Left kidney (tissue), 8 donors: ENCODE data around the gene PRDM16. TPM values are rescaled to one million over a fixed set of nuclear protein-coding genes. Genes with fewer than 3 reads are reported as not detected.

ENCODE experiments used
- DNase-seq: peaks from one replicate; pipeline ENCODE4 v3.0.0-alpha.2; 2013
- long read RNA-seq, 8 donors: transcript quantifications; one replicate each; lab custom pipeline, GENCODE V29; 2026
- polyA plus RNA-seq: library from polyadenylated mRNA; unstranded; fragments of 120-200 nt; gene quantifications from one replicate; pipeline ENCODE4 v1.2.1, GENCODE V29; 2013; ENCODE audit not compliant: insufficient read length

PRDM16 gene
- polyA plus RNA-seq: 7.3 TPM
- long read RNA-seq, donor 1, partial matches to known transcripts: 0 of 2 reads
- long read RNA-seq, donor 1, other reads (novel, unspliced or antisense): 0 of 2 reads
- long read RNA-seq, donor 2, partial matches to known transcripts: 0 of 3 reads
- long read RNA-seq, donor 2, other reads (novel, unspliced or antisense): 0 of 3 reads
- long read RNA-seq, donor 3: 0 reads
- long read RNA-seq, donor 4: 0 reads
- long read RNA-seq, donor 5: 0 reads
- long read RNA-seq, donor 6: 0 reads
- long read RNA-seq, donor 7, partial matches to known transcripts: 0 of 5 reads
- long read RNA-seq, donor 7, other reads (novel, unspliced or antisense): 0 of 5 reads
- long read RNA-seq, donor 8, partial matches to known transcripts: 0 of 1 reads
- long read RNA-seq, donor 8, other reads (novel, unspliced or antisense): 0 of 1 reads

DNA sequence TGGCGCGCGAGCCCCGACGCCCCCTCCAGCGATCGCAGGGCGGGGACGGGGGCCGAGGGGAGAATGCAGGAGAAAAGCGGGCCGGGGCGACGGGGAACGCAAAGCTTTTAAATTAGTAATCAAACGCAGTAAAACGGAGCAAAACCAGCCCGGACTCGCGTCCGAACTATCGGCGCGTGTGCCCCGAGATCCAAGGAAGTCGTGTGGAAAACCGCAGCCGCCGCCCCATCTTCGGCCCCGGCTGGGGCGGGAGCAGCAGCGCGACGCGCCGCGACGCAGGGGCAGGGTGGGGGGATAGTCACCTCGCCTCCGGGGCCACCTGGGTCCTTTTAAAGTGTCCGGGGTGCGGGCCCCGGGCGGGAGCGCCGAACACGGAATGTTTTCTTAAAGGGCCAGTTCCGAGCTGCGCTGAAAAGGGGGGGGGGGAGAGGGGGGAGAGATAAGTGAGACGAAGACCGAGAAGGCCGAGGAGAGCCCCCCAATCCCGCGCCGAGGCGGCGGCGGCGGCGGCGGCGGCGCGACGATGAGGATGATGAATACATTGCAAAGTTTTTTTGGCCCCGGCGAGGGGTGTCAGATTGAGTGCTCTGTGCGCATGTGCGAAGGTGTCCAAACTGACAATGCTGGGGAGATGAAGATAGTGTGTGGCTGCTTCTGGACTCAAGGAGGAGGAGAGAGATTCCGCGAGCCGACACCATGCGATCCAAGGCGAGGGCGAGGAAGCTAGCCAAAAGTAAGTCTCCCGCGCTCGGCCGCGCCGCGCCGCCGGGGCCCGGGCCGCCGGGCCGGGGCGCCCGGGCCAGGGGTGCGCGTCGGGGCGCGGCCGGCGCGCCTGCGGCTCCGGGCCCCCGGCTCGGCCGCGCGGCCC is at the start of gene PRDM16:
Gene PRDM16 (plus strand): TSS at position 640 of the 868 bp plus-strand sequence. CDS start 57 bp downstream, at position 697.
- DNase-seq: no peak

DNA sequence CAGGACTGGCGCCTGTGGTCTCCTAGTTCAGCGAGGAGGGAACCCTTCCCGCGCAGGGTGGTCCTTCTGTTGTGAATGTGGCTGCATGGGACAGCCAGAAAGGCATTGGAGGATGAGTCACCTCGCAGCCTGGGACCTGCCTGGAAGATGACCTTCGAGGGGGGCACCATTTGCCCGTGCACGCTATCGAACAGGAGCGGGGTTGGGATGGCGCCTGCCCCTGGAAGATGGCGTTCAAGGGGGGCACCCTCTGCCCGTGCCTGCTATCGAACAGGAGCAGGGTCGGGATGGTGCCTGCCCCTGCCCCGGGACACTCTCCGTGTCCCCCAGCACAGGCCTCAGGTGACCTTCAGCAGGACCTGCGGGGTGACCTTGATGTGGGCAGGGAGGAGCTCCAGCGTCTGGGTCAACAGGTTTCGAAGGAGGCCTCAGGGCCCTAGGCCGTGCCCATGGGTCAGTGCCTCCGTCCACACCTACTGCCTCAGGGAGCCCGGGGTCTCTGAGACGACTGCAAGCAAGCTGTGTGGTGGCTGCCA is 49.4 kb upstream of the PRDM16 start:
- no peak for DNase-seq

DNA sequence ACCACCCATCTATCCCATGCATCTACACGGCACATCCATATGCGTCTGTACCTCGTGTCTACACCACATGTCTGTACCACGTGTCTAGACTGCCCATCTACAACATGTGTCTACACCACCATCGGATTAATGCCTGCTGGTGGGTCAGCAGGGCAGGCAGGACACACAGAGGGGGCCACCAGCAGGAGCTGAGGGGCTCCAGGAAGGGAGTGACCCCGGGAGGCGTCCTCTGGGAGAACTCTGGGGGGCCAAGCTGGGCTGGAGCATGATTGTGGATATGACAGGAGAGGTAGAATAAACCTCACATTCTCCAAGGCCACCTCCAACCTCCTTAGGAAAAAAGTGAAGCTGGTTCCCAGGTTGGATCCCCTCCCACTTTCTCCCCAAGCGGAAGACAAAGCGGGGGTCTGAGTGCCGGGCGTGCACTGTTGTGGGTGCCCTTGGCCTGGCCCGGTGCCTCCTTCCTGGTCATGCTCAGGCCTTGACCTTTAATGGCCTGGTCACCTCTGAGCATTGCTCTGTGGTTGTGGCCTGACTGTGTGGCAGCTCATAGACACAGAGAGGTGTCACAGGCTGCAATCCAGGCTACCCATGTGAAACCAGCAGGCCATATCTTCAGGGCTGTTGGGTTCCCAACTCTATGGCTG is 48.6 kb upstream of the PRDM16 start:
- no peak for DNase-seq

DNA sequence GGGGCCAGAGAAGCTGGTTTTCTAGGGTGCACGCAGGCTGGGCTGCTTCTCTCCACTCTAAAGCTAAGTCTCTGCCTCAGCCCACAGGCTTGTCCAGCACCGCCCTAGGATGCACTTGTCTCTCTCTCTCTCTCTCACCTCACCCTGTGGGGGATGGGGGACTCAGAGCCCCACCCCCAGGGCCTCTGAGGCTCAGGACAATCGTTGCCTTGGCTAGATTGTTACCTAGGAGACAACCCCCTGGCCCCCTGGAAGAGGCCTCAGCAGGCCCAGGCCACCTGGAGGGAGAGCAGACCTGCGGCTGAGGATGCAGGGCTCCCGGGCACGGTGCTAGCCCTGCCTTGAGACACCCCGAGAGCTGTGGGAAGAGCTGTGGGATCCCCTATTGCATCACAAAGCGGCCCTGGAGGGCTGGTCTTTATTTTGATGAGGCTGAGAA is 47.8 kb upstream of the PRDM16 start, which contains the start of gene ACTRT2:
Gene ACTRT2 (plus strand): TSS at position 235 of the 439 bp plus-strand sequence. CDS start 220 bp downstream, outside the sequence.
- no peak for DNase-seq

DNA sequence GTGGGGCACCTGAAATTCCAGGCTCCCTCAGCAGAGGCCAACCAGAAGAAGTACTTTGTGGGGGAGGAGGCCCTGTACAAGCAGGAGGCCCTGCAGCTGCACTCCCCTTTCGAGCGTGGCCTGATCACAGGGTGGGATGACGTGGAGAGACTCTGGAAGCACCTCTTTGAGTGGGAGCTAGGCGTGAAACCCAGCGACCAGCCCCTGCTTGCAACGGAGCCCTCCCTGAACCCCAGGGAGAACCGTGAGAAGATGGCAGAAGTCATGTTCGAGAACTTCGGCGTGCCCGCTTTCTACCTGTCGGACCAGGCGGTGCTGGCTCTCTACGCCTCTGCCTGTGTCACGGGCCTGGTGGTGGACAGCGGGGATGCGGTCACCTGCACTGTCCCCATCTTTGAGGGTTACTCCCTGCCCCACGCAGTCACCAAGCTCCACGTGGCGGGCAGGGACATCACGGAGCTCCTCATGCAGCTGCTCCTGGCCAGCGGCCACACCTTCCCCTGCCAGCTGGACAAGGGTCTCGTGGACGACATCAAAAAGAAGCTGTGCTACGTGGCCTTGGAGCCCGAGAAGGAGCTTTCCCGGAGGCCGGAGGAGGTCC is 47.1 kb upstream of the PRDM16 start:
- no peak for DNase-seq

DNA sequence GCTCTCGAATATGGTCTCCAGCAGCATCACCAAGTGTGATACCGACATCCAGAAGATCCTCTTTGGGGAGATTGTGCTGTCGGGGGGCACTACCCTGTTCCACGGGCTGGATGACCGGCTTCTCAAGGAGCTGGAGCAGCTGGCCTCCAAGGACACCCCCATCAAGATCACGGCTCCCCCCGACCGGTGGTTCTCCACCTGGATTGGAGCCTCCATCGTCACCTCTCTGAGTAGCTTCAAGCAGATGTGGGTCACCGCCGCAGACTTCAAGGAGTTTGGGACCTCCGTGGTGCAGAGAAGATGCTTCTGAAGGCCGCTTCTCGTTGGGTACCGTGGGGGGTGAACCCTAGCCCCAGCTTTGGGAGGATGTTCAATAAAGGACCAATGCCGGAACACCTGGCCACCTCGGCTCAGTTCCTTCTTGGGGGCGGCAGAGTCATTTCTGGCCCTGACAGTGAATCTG is 46.5 kb upstream of the PRDM16 start:
- no peak for DNase-seq

DNA sequence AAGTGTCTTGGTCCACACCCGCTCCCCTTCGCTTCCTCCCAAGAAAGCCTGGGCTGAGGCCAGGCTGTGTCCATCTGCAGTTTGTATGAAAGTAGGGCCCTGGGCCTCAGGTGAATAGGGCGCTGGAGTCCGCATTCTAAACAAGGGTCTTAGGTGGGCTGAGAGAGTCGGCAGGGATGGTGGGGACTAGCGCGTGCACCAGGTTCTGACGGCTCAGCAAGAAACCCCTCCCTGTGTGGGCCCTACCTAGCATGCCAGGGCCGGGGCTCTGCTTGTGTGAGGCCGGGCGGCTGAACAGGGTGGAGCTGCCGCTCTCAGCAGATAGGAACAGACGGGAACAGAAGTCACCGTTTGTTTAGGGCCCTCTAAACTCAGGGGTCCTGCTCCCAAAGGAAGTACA is 46.0 kb upstream of the PRDM16 start:
- DNase-seq: no peak

DNA sequence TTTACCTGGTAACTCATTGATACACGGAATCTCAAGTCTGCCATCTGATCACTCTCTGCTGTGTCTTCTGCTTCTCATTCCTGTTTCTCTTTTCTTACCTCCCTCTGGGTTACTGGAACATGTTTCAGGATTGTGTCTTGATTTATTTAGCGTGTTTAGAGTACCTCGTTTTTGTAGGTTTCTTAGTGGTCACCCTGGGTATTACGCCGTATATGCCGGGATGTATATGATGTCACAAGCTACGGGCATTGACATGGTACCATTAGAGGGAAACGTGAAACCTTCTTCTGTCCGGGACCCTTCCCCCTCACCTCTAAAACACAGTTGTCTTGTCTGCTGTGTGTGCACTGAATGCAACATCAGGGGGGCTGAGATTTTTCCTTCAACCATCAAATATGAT is 45.0 kb upstream of the PRDM16 start:
- DNase-seq: no peak

DNA sequence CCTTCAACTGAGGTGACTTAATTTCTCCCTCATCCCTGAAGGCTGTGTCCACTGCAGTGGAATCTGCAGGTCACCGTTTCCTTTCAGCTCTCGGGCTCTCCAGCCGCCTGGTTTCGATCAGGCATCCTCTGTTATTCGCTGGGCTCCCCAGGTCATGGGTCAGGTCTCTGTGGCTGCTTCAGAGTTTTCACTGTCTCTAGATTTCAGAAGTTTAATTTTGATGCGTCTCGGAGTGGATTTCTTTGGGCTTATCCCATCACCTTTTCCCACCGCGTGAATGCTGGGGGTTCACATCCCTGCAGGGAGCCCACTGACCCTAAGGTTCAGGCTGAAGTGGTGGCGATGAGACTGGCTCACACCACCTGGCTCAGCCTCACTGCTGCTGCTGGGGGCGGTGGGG is 44.4 kb upstream of the PRDM16 start:
- DNase-seq: no peak

DNA sequence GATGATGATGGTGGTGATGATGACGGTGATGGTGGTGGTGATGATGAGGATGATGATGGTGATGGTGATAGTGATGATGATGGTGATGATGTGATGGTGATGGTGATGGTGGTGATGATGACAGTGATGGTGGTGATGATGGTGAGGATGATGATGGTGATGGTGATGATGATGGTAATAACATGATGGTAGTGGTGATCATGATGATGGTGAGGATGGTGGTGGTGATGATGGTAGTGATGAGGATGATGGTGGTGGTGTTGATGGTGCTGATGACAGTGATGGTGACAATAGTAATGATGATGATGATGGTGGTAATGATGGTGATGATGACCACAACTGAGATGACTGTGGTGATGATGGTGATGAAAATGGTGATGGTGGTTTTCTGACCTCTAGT is 42.9 kb upstream of the PRDM16 start:
- DNase-seq: no peak

DNA sequence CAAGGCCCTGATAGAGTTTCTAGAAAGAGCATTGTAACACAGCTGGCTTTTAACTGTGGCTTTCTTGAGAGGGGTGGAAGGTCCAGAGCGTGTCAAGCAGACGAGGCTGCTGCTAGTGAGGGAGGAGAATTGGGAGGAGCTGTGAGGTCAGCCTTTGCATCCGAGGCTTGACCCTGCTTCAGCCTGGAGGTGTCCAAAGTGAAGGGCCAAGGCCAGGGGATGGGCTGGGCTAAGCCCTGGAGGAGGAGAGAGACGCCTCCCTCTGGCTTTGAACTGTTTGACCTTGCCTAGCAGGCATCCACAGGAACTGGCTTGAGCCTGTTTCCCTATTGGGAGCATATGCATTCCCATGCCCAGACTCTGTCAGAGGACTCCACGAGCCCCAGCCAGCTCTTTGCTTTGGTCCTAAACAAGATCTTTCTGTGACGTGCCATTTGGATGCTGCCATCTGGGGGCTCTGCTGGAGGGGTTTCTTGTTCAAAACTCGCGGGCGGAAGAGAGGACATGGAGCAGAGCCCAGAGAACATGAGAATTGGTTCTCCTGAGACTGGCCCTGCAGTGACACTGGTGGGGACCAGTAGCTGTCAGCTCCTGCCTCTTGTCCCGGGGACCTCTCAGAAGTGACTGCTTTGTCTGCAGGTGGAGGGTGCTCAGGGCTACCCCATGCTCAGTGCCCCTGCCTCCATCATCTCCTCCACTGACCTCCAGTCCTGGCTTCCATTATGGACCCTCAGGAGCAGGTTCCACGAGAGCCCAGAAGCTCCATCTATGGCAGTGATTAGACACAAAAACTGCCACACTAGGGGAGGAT is 42.2 kb upstream of the PRDM16 start:
- no peak for DNase-seq

DNA sequence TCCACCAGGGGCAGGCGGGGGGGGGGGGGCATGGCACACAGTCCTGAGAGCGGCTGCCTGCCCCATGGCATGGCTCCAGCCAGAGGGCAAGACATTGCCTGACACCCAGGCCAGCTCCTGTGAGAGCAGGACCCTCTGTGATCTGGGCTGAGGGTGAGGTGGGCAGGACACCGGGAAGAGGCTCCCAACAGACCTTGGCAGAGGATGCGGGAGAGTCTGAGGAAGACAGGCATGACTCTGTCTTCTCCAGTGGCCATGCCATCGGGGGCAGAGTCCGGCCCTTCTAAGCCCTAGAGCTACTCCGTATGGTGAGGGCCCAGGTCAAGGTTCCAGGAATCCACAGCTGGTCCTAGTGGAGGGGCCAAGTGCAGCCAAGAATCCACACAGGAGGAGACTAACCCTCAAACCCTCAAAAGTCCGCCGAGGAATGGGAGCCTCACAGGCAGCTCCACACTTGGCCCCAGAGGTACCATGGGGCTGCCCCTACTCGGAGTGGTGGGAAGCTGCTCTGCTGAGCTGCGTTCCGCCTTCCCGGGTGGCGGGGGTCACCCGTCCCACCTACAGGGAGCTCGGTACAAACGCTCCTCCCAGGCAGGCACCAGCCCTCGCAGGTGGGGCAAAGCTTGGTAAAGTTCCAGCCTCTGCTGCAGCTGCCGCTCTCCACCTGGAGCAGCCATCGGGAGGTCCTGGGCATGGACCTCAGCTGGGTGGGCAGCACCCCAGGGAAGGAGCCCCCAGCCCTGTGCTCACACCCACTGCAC is 41.2 kb upstream of the PRDM16 start:
- DNase-seq: no peak

DNA sequence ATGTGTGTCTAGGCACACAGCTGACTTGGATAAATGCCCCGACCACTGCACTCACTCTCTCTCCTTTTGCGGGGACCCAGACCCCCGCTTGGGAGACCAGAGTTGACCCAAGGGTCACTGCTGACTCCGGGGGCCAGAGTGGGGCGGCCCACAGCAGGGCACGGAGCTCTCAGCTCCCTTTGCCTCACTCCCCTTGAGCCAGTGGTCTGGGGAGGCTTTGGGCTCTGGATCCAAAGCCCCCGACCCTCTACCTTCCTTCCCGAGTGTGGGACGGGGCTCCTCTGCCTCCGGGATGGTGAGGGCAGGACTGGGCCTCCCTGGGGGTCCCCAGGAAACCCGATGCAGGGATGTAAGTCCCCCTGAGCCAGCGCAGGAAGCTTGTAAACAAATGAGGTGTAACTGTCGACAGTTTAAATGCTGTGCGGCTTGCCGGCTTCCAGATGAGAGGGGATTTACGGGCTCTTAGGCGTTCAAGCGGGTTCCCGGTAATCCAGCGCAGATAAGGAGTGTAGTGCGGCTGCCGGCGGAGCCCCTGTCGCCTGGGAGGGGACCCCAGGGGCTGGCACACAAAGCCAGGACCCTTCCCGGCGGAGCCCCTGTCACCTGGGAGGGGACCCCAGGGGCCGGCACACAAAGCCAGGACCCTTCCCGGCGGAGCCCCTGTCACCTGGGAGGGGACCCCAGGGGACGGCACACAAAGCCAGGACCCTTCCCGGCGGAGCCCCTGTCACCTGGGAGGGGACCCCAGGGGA is 40.3 kb upstream of the PRDM16 start:
- no peak for DNase-seq

DNA sequence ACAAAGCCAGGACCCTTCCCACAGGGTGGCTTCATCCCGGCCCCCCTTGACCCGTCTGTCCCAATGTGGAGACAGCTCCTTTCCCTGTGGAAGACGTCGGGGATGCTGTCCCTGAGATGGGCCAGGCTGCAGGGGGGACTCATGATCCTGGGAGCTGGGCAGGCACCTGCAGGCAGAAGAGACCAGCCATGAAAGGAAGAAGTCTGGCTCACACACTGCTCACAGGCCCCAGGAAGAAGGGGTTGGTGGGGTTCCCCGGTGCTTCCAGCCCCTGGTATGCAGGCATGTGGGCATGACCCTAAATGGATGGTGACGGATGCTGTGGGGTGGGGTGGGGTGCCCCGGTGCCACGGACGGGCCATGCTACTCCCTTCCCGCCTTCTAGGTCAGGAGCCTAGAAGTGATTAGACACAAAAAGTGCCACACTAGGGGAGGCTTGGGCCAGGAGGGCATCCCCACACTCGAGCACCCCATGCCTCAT is 39.5 kb upstream of the PRDM16 start:
- no peak for DNase-seq

DNA sequence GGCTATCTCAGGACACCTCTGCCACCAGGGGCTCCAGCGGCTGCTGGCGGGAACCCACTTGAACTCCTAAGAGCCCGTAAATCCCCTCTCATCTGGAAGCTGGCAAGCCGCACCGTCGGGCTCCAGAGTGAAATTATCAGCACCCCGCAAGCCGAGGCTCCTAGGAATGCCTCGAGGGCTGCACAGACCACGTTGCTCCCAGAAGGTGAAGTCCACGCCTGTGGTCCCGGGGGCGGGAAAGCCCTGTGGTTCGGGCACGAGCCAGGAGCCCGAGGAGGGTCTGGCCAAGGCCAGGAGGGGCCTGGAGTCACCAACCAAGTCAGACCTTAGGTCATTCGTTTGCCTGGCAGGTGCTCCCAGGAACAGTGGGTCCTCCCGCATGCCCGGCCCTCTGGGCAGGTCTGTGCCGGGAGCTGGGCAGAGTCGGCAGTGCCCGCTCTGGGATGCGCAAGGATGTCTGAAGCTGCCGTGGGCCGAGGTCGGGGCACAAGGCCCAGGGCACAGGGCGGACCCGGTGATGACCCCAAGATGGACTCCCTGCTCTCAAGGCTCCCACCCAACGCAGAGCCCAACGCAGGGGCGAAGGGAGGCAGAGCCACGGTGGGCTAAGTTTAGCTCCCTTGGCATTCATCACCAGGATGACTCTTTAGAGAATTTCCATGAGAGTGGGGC is 38.9 kb upstream of the PRDM16 start:
- DNase-seq: no peak

DNA sequence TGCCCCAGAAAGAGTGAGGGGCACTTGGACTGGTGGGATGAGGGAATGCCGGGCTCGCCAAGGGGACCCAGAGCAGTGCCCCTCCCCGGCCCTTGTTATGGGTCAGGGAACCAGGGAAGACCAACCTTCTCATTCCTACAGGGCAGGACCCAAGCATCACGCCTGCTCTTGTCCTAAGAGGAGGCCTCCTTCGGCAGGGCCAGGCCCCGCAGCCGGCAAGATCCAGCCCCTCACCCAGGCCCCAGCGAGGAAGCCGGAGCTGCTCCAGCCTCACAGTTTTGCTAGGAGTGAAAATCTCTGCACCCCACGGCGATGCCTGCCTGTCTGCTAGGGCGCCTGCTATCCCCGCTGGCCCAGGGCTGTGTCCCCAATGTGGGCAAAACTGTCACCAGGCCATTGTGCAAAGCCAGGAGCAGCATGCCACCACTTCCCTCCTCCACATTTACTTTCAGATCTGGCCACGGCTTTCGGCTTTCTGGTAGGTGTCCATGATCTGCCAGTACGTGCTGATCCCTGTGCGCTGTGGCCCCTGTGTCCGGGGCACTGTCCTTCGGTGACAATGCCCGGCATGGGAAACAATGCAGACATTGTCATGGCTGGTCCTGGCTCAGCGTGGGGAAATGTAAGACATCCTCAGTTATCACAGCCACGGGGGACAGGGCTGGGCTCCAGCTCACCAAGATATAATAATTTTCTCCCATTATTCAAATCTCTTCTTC is 38.2 kb upstream of the PRDM16 start:
- no peak for DNase-seq

DNA sequence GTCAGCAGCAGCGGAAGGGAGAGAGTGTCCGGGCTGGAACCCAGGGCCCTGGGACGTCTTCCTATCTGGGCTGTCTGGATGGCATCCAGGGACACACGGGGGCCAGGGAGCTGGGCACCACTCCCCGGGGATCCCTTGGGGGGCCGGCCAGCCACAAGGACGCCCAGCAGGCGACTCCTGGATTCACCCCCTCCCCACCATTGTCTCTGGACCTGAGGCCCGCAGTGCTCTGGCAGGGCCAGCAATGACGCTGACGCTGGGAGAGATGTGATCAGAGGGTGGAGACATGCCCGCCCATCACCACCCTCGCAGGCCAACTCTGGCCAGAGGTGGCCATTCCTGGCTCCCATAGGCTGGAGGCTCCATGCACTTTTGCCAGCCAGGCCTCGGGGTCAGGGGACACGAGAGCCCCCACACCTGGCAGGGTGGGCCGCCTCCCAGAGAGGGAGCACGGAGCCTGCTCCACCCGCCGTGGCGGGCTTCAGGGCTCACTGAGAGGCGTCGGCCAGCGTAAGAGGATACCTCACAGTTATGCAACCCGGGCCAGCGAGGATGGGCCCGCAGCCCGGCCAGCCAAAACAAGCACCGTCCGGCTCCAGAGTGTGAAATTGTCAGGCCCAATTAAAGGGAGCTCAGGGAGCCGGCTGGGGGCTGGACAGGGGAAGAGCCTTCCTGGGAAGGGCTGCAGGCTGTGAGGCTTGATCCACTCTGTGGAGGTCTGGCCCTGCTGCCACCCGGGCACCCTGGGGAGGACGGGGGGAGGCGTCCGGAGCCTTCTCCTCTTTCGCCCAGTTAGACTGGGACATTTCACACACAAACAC is 37.4 kb upstream of the PRDM16 start:
- no peak for DNase-seq
